Neural progenitor cell (in vitro differentiated cells): Measurements from ENCODE around the gene STX8. TPM values are rescaled to one million over a fixed set of nuclear protein-coding genes. Genes with fewer than 3 reads are reported as not detected.

Experiments
- DNase-seq: peaks from one replicate; pipeline ENCODE4 v3.0.0-alpha.2; 2016; ENCODE audit warnings: low spot score
- H2AFZ ChIP-seq: fragments of 200-600 bp; sonication (generic); replicated peaks from 2 replicates; pipeline ENCODE4 v1.6.1; 2016; ENCODE audit warnings: antibody characterized with exemption
- H3F3A ChIP-seq: fragments of 200-600 bp; sonication (generic); 2 replicates; pipeline ENCODE4 v1.6.1; 2016; ENCODE audit warnings: antibody characterized with exemption, low read depth
- H3K27ac ChIP-seq: fragments of 200-600 bp; sonication (generic); 2 replicates; pipeline ENCODE4 v1.5.1; 2016; ENCODE audit warnings: mild to moderate bottlenecking
- H3K27me3 ChIP-seq: fragments of 200-600 bp; sonication (generic); 2 replicates; pipeline ENCODE4 v1.6.1; 2016; ENCODE audit warnings: mild to moderate bottlenecking, moderate library complexity
- H3K36me3 ChIP-seq: fragments of 200-600 bp; sonication (generic); 2 replicates; pipeline ENCODE4 v1.5.1; 2016
- H3K4me1 ChIP-seq: fragments of 200-600 bp; sonication (generic); 2 replicates; pipeline ENCODE4 v1.6.1; 2016; ENCODE audit warnings: mixed run types
- H3K4me2 ChIP-seq: fragments of 200-600 bp; sonication (generic); 2 replicates; pipeline ENCODE4 v1.6.1; 2016
- H3K4me3 ChIP-seq: fragments of 200-600 bp; sonication (generic); 2 replicates; pipeline ENCODE4 v1.5.1; 2016
- H3K79me2 ChIP-seq: fragments of 200-600 bp; sonication (generic); 2 replicates; pipeline ENCODE4 v1.6.1; 2016; ENCODE audit warnings: low read depth
- H3K9ac ChIP-seq: fragments of 200-600 bp; sonication (generic); 2 replicates; pipeline ENCODE4 v1.6.1; 2016
- H3K9me3 ChIP-seq: fragments of 200-600 bp; sonication (generic); 2 replicates; pipeline ENCODE4 v1.5.1; 2016; ENCODE audit warnings: low read depth
- H4K20me1 ChIP-seq: fragments of 200-600 bp; sonication (generic); 2 replicates; pipeline ENCODE4 v1.6.1; 2016; ENCODE audit warnings: low read depth
- H3K27ac Mint-ChIP-seq: 3 replicates; pipeline ENCODE4 v1.8.0; 2021; ENCODE audit warnings: mixed read lengths
- H3K27me3 Mint-ChIP-seq: 2 replicates; pipeline ENCODE4 v1.8.0; 2022; ENCODE audit warnings: low read depth, mild to moderate bottlenecking, inconsistent platforms, moderate library complexity, mixed read lengths; ENCODE audit not compliant: insufficient read depth
- H3K36me3 Mint-ChIP-seq: 3 replicates; pipeline ENCODE4 v1.8.0; 2021; ENCODE audit warnings: mixed read lengths
- H3K4me1 Mint-ChIP-seq: 3 replicates; pipeline ENCODE4 v1.8.0; 2021; ENCODE audit warnings: mixed read lengths
- H3K4me3 Mint-ChIP-seq: 3 replicates; pipeline ENCODE4 v1.8.0; 2021; ENCODE audit warnings: mild to moderate bottlenecking, moderate library complexity, mixed read lengths
- H3K9me3 Mint-ChIP-seq: 3 replicates; pipeline ENCODE4 v1.8.0; 2020; ENCODE audit warnings: mixed read lengths
- EZH2 ChIP-seq: fragments of 200-600 bp; sonication (generic); IDR thresholded peaks from 2 replicates; pipeline ENCODE4 v1.6.1; 2017; ENCODE audit warnings: antibody characterized with exemption, mild to moderate bottlenecking, moderate library complexity
- EZH2phosphoT487 ChIP-seq: fragments of 200-600 bp; sonication (generic); IDR thresholded peaks from 2 replicates; pipeline ENCODE4 v1.6.1; 2017; ENCODE audit warnings: antibody characterized with exemption
- total RNA-seq: library from RNA; depleted of rRNA; stranded (reverse); fragments of >200 nt; gene quantifications from 2 replicates; pipeline ENCODE4 v1.2.3, GENCODE V29; 2015; ENCODE audit warnings: low replicate concordance
- TF ChIP-seq, protein P1 (sequence below): fragments of 200-600 bp; sonication (generic); IDR thresholded peaks from 2 replicates; pipeline ENCODE4 v1.5.1; 2017; ENCODE audit warnings: antibody characterized with exemption, mild to moderate bottlenecking

STX8 gene
- total RNA-seq, 1 donor from 2014 or later, result 79.7 TPM

DNA sequence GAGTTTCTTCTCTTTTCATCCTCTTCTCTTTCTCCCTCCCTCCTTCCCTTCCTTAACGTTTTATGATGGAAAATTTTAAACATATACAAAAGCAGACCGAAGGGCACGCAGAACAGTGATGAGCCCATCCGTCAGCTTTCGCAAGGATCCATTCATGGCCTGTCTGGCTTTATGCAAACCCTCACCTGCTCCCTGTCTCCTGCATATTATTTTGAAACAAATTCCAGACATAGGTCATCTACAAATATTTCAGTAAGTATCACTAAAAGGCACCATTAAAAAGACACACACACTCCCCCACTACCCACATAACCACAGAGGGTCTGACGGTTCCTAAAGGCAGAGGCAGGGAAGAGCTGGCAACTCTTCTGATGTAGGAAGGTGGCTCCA is 319.3 kb downstream of the STX8 start:
- no peak overlapping the region for H3K4me2 ChIP-seq
- H3K9me3 Mint-ChIP-seq, result no peaks in the 10 kb centered on the region
- no peak overlapping the region for H2AFZ ChIP-seq
- no peaks in the 10 kb centered on the region for H3K9me3 ChIP-seq
- no peaks in the 10 kb centered on the region for H3K36me3 Mint-ChIP-seq
- H3K27ac Mint-ChIP-seq, result no peak overlapping the region
- peaks cover 4% of the 10 kb centered on the region for H4K20me1 ChIP-seq
- peaks cover 28% of the 10 kb centered on the region for H3K4me1 Mint-ChIP-seq
- no peaks in the 10 kb centered on the region for H3K36me3 ChIP-seq
- no peaks in the 10 kb centered on the region for H3K27me3 ChIP-seq
- H3K9ac ChIP-seq, result no peak overlapping the region
- no peak overlapping the region for H3K4me3 ChIP-seq
- no peak overlapping the region for H3K27ac ChIP-seq
- no peaks in the 10 kb centered on the region for H3F3A ChIP-seq
- H3K4me1 ChIP-seq, result peaks cover 22% of the 10 kb centered on the region
- DNase-seq, result no peak
- no peak overlapping the region for H3K4me3 Mint-ChIP-seq
- H3K27me3 Mint-ChIP-seq, result peaks cover 4% of the 10 kb centered on the region
- TF ChIP-seq EZH2phosphoT487 (no peak), EZH2 (no peak)
- TF ChIP-seq, protein P1, sequence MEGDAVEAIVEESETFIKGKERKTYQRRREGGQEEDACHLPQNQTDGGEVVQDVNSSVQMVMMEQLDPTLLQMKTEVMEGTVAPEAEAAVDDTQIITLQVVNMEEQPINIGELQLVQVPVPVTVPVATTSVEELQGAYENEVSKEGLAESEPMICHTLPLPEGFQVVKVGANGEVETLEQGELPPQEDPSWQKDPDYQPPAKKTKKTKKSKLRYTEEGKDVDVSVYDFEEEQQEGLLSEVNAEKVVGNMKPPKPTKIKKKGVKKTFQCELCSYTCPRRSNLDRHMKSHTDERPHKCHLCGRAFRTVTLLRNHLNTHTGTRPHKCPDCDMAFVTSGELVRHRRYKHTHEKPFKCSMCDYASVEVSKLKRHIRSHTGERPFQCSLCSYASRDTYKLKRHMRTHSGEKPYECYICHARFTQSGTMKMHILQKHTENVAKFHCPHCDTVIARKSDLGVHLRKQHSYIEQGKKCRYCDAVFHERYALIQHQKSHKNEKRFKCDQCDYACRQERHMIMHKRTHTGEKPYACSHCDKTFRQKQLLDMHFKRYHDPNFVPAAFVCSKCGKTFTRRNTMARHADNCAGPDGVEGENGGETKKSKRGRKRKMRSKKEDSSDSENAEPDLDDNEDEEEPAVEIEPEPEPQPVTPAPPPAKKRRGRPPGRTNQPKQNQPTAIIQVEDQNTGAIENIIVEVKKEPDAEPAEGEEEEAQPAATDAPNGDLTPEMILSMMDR, result no peak
- H3K79me2 ChIP-seq, result no peaks in the 10 kb centered on the region

DNA sequence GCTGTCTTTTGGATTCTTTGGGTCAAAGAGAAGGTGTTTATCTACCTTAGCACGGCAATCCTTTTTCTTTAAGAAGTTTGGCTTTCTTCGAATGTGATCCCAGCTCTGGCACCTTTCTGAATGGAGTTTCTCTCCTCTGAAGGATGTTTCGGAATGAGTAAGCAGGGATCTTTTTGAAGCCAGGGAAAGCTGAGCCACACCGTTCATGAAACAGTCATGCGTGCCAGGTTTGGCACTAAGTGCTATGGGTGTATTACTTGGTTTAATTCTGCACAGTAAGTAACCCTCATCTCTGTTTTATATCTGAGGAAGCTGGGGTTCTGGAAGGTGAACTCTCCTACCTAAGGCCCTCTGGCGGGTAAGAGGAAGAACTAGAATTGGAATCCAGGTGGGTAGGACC is 319.8 kb downstream of the STX8 start:
- H3F3A ChIP-seq, result no peaks in the 10 kb centered on the region
- Mint-ChIP-seq H3K36me3 (no peaks in the 10 kb centered on the region), H3K4me1 (peaks cover 27% of the 10 kb centered on the region), H3K9me3 (no peaks in the 10 kb centered on the region), H3K27me3 (peaks cover 4% of the 10 kb centered on the region), H3K4me3 (no peak overlapping the region), H3K27ac (no peak overlapping the region)
- H3K4me1 ChIP-seq, result peaks cover 22% of the 10 kb centered on the region
- H3K36me3 ChIP-seq, result no peaks in the 10 kb centered on the region
- no peak overlapping the region for H2AFZ ChIP-seq
- H3K27ac ChIP-seq, result no peak overlapping the region
- no peaks in the 10 kb centered on the region for H3K27me3 ChIP-seq
- no peaks in the 10 kb centered on the region for H3K9me3 ChIP-seq
- no peak overlapping the region for H3K9ac ChIP-seq
- no peak for TF ChIP-seq EZH2
- TF ChIP-seq, protein P1, result no peak
- peaks cover 4% of the 10 kb centered on the region for H4K20me1 ChIP-seq
- H3K79me2 ChIP-seq, result no peaks in the 10 kb centered on the region
- no peak overlapping the region for H3K4me2 ChIP-seq
- DNase-seq, result no peak
- H3K4me3 ChIP-seq, result no peak overlapping the region

DNA sequence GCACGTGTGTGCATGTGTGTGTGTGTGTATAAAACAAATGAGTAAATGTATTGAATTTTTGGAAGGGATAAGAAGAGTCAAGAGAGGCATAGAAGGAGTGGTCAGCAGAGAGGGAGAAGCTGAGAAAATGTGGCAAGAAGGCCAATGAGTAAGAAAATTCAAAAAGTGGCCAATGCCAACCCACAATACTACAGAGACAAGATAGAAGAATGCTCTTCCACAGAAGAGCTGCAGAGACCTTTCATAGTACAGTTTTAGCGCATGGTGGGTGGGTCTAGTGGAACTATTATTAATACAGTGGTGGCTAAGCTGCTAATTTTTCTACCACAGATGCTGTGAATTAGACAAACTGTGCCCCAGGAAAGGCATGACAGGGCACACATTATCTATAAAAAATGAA is 320.8 kb downstream of the STX8 start:
- peaks cover 22% of the 10 kb centered on the region for H3K4me1 ChIP-seq
- no peaks in the 10 kb centered on the region for H3F3A ChIP-seq
- TF ChIP-seq EZH2phosphoT487 (no peak), EZH2 (no peak)
- TF ChIP-seq, protein P1, result no peak
- H3K79me2 ChIP-seq, result no peaks in the 10 kb centered on the region
- no peak overlapping the region for H3K27ac Mint-ChIP-seq
- no peaks in the 10 kb centered on the region for H3K36me3 Mint-ChIP-seq
- H4K20me1 ChIP-seq, result peaks cover 4% of the 10 kb centered on the region
- no peaks in the 10 kb centered on the region for H3K9me3 Mint-ChIP-seq
- H3K27ac ChIP-seq, result no peak overlapping the region
- H3K27me3 ChIP-seq, result no peaks in the 10 kb centered on the region
- no peak overlapping the region for H3K4me2 ChIP-seq
- H3K4me3 ChIP-seq, result no peak overlapping the region
- H3K27me3 Mint-ChIP-seq, result peaks cover 4% of the 10 kb centered on the region
- H3K9ac ChIP-seq, result no peak overlapping the region
- no peaks in the 10 kb centered on the region for H3K36me3 ChIP-seq
- H3K4me1 Mint-ChIP-seq, result peaks cover 28% of the 10 kb centered on the region
- no peak for DNase-seq
- no peak overlapping the region for H2AFZ ChIP-seq
- no peaks in the 10 kb centered on the region for H3K9me3 ChIP-seq
- no peak overlapping the region for H3K4me3 Mint-ChIP-seq

DNA sequence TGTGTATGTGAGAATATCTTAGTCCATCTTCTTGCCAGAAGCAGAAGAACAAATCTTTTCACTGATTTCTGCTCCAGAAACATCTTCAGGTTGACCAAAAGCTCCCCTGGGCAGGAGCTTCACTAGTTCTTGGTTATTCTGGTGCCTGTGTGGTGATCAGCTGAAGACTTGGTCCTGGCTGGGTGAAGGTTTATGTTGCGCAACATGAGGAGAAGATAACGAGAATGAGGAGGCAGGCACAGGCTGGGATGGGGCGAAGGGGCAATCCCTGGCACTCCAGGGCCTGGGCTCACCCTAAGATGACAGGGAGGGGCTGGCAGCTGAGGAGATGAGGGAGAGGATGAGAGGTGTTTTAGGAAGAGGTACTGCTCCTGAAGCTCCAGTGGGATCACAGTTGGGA is 322.3 kb downstream of the STX8 start:
- no peaks in the 10 kb centered on the region for H3K27me3 Mint-ChIP-seq
- H3K79me2 ChIP-seq, result no peaks in the 10 kb centered on the region
- no peaks in the 10 kb centered on the region for H3K9me3 Mint-ChIP-seq
- no peak overlapping the region for H3K4me2 ChIP-seq
- no peak overlapping the region for H2AFZ ChIP-seq
- TF ChIP-seq EZH2phosphoT487, result no peak
- TF ChIP-seq, protein P1, result no peak
- no peak for TF ChIP-seq EZH2
- no peak overlapping the region for H3K27ac ChIP-seq
- H3F3A ChIP-seq, result no peaks in the 10 kb centered on the region
- no peaks in the 10 kb centered on the region for H4K20me1 ChIP-seq
- H3K27ac Mint-ChIP-seq, result no peak overlapping the region
- no peaks in the 10 kb centered on the region for H3K36me3 ChIP-seq
- no peak for DNase-seq
- no peaks in the 10 kb centered on the region for H3K9me3 ChIP-seq
- no peaks in the 10 kb centered on the region for H3K36me3 Mint-ChIP-seq
- H3K27me3 ChIP-seq, result no peaks in the 10 kb centered on the region
- no peak overlapping the region for H3K4me3 ChIP-seq
- H3K4me3 Mint-ChIP-seq, result no peak overlapping the region
- peaks cover 24% of the 10 kb centered on the region for H3K4me1 Mint-ChIP-seq
- no peak overlapping the region for H3K9ac ChIP-seq
- peaks cover 11% of the 10 kb centered on the region for H3K4me1 ChIP-seq
